Skeletal muscle satellite cell (primary cell): ENCODE measurements around the gene MATN1.

Experiments used
- H3K27me3 ChIP-seq: 2 replicates; pipeline ENCODE4 v1.7.0; 2013; ENCODE audit warnings: low read length; ENCODE audit not compliant: control insufficient read depth, insufficient read depth
- H3K36me3 ChIP-seq: 2 replicates; pipeline ENCODE4 v1.7.0; 2013; ENCODE audit warnings: mild to moderate bottlenecking, control low read depth, low read length; ENCODE audit not compliant: insufficient read depth
- H3K4me1 ChIP-seq: 2 replicates; pipeline ENCODE4 v1.7.0; 2013; ENCODE audit warnings: low read length; ENCODE audit not compliant: control insufficient read depth, insufficient read depth
- H3K4me2 ChIP-seq: 2 replicates; pipeline ENCODE4 v1.7.0; 2013; ENCODE audit warnings: mild to moderate bottlenecking, low read length
- H3K4me3 ChIP-seq: 2 replicates; pipeline ENCODE4 v1.7.0; 2013; ENCODE audit warnings: low read length
- H3K9ac ChIP-seq: 2 replicates; pipeline ENCODE4 v1.7.0; 2013; ENCODE audit warnings: mild to moderate bottlenecking, low read depth, low read length, moderate library complexity
- H3K9me3 ChIP-seq: replicated peaks from 2 replicates; pipeline ENCODE4 v1.7.0; 2013; ENCODE audit warnings: mild to moderate bottlenecking, control low read depth, low read length

Gene MATN1

DNA sequence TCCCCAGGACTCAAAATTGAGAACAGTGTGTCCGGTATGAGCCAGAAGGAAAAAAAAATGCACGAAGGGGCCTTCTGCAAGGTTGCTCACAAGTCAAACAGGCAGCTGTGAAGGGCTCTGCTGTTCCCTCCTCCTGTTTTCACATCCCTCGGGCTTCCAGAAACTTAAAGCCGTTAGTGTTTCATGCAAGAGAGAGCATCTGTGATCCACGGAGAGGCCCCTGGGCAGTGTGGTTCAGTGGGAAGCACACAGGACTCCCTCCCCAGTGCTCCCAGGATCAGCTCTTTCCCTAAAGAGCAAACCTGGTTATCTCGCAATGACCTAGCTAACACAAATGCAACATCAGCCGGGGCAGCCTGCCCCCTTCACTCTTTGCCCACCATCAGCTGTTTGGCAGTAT, 2.9 kb upstream of the MATN1 start:
- H3K4me1 ChIP-seq: peaks cover 4% of the 10 kb centered on the region
- H3K36me3 ChIP-seq: no peaks in the 10 kb centered on the region
- no peak overlapping the region for H3K9ac ChIP-seq
- no peaks in the 10 kb centered on the region for H3K27me3 ChIP-seq
- no peak overlapping the region for H3K4me2 ChIP-seq
- no peaks in the 10 kb centered on the region for H3K9me3 ChIP-seq
- no peak overlapping the region for H3K4me3 ChIP-seq

GRCh38 chr1:30725450-30726095, 2.2 kb upstream of the MATN1 start:
- peaks cover 4% of the 10 kb centered on the region for H3K4me1 ChIP-seq
- no peaks in the 10 kb centered on the region for H3K9me3 ChIP-seq
- H3K27me3 ChIP-seq: no peaks in the 10 kb centered on the region

GRCh38 chr1:30724655-30725421, 1.5 kb upstream of the MATN1 start:
- H3K4me3 ChIP-seq: no peak overlapping the region
- no peaks in the 10 kb centered on the region for H3K9me3 ChIP-seq
- no peaks in the 10 kb centered on the region for H3K27me3 ChIP-seq
- H3K9ac ChIP-seq: no peak overlapping the region
- H3K4me1 ChIP-seq: peaks cover 4% of the 10 kb centered on the region
- H3K36me3 ChIP-seq: no peaks in the 10 kb centered on the region
- no peak overlapping the region for H3K4me2 ChIP-seq

More at GRCh38 chr1:30725450-30726095, 2.2 kb upstream of the MATN1 start:
- H3K36me3 ChIP-seq: no peaks in the 10 kb centered on the region
- H3K9ac ChIP-seq: no peak overlapping the region
- H3K4me2 ChIP-seq: no peak overlapping the region
- no peak overlapping the region for H3K4me3 ChIP-seq

GRCh38 chr1:30724175-30724574, 790 bp upstream of the MATN1 start:
- Histone ChIP-seq H3K9me3 (no peaks in the 10 kb centered on the region), H3K9ac (no peak overlapping the region), H3K4me2 (no peak overlapping the region), H3K27me3 (no peaks in the 10 kb centered on the region), H3K4me1 (peaks cover 9% of the 10 kb centered on the region), H3K36me3 (no peaks in the 10 kb centered on the region), H3K4me3 (no peak overlapping the region)

GRCh38 chr1:30721812-30722537, 1.4 kb downstream of the MATN1 start:
- H3K36me3 ChIP-seq: no peaks in the 10 kb centered on the region
- no peak overlapping the region for H3K4me3 ChIP-seq
- no peak overlapping the region for H3K4me2 ChIP-seq
- no peak overlapping the region for H3K9ac ChIP-seq
- H3K4me1 ChIP-seq: peaks cover 11% of the 10 kb centered on the region
- no peaks in the 10 kb centered on the region for H3K9me3 ChIP-seq
- H3K27me3 ChIP-seq: no peaks in the 10 kb centered on the region

- no peaks in the 10 kb centered on the region for H3K36me3 ChIP-seq
- no peak overlapping the region for H3K9ac ChIP-seq
- H3K27me3 ChIP-seq: no peaks in the 10 kb centered on the region
- H3K4me2 ChIP-seq: no peak overlapping the region
- H3K9me3 ChIP-seq: no peaks in the 10 kb centered on the region
- H3K4me3 ChIP-seq: no peak overlapping the region
- H3K4me1 ChIP-seq: peaks cover 11% of the 10 kb centered on the region
Measured at GRCh38 chr1:30721341-30721793, 2.0 kb downstream of the MATN1 start.

DNA sequence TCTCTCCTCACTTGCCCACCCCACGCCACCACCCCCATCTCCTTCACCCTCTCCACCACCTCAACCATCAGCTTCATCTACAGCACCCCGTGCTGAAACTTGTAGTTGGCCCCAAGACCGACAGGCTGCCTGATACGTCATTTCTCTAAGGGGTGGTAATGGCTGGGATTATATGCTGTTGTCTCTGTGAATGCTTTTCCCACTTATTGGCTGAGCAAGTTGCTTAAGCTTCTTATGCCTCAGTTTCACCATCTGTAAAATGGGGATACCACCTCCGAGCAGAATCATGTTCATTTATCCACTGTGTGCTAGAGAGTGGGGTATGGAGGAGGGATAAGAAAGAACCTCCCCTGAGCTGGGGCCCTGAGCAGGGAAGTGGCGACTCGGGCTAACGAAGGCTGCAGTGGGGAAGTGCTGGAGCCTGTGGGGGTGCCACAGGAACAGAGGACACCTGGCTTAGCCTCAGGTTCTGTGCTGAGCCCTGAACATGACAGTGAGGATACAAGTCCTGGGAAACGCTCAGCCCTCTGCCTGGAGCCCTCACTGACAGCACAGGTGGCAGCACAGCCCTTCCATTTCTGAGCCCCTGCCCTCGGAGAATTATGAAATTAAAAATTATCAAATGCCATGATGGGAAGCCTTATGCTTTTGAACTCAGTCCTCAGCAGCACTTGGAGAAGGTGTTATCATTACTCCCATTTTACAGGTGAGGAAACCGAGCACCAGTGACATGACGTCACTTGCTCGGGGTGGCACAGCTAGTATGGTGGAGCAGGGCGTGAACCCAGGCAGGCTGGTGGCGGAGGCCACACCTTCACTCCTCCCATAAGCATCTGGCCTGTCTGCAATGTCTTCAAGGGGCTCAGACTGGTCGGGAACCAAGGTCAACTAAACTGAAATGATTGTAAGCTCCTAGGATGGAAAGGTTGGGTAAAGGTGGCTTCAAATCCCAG, 2.8 kb downstream of the MATN1 start:
- H3K27me3 ChIP-seq: no peaks in the 10 kb centered on the region
- H3K36me3 ChIP-seq: no peaks in the 10 kb centered on the region
- H3K9me3 ChIP-seq: no peaks in the 10 kb centered on the region
- H3K9ac ChIP-seq: no peak overlapping the region
- H3K4me1 ChIP-seq: peaks cover 11% of the 10 kb centered on the region
- H3K4me2 ChIP-seq: no peak overlapping the region
- no peak overlapping the region for H3K4me3 ChIP-seq

DNA sequence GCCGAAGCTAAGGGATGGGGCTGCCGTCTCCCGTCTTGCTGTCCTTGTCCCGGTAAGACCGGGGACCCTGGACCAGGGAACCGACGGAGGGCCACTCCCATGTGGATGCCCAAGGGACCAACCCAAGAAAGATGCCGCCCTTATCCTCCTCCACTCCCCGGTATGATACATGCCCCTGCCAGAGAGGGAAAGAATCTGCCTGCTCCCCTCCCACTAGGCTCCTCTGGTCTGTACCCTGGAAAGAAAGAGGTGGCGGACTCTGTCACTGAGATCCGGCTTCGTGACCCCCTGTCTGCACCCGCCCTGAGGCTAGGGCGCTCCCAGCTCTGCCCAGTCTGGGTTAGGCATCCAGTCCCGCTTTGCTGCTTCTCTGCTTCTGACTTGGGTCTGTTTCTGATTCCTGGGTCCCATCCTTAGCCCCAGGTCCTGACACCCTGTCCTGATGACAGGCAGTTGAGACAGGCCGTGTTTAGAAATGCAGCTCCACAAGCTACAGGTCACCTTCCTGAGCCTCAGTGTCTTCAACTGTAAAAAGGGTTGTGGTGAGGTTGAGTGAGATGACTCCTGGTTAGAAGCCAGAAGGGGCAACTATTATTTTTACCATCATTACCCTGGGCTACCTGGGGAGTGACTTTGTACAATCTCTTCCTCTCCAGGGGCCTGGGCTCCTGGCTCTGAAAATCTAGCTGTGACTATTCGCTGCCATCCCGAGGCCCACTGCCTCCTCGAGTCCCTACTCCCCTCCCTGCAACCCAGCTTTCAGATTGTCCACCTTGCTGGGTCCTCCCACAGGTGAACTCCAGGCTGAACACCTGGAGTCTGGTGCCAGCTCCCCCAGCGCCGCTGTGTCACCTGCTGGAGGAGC, 3.7 kb downstream of the MATN1 start:
- Histone ChIP-seq H3K4me2 (peak overlapping the region; percentile 80), H3K9ac (peak overlapping the region; percentile 83), H3K36me3 (no peaks in the 10 kb centered on the region), H3K9me3 (no peaks in the 10 kb centered on the region), H3K4me1 (peaks cover 11% of the 10 kb centered on the region), H3K4me3 (peak overlapping the region; percentile 64), H3K27me3 (no peaks in the 10 kb centered on the region)

GRCh38 chr1:30718636-30719405, 4.6 kb downstream of the MATN1 start:
- Histone ChIP-seq H3K36me3 (no peaks in the 10 kb centered on the region), H3K4me1 (peaks cover 11% of the 10 kb centered on the region), H3K9ac (peak overlapping the region; percentile 83), H3K4me2 (peak overlapping the region; percentile 80), H3K27me3 (no peaks in the 10 kb centered on the region), H3K9me3 (no peaks in the 10 kb centered on the region), H3K4me3 (peak overlapping the region; percentile 64)
